ENCODE data around the gene WNT2B. TPM values are rescaled to one million over a fixed set of nuclear protein-coding genes. Genes with fewer than 3 reads are reported as not detected.

WNT2B gene
- total and polyA plus RNA-seq, 9 of the 15 experiments (the other 6 are each of a cell fraction or from before 2014, with no cell fraction given): 0.02 to 0.06 (median 0.04) TPM; not detected in 3

DNA sequence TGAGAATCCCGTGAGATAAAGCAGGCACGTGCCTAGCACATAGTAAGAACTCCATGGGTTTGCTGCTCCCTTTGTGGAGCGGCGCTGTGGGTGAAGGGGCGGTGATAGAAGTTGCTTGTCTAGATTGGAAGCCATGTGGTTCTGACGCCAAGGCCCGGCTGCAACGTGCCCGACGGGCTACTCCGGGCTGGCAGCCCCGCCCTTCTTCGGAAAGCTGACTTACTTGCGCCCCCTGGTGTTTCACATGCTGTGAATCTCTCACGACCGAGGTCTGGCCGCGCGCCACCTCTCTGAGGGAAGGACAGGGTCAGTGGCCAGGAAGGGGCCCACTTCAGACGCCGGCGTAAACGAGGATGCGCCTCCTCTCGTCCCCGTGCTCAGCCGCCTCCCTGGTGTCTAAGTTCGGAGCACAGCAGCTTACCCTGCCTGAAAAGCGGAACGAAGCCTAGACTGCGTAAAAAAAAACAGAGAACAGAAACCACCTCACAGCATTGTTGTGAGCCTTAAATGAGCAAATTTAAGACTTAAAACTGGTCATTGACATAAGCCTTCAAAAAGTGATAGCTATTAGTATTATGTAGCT lies 42.6 kb upstream of the WNT2B start (continued):
- TF ChIP-seq, protein P1, sequence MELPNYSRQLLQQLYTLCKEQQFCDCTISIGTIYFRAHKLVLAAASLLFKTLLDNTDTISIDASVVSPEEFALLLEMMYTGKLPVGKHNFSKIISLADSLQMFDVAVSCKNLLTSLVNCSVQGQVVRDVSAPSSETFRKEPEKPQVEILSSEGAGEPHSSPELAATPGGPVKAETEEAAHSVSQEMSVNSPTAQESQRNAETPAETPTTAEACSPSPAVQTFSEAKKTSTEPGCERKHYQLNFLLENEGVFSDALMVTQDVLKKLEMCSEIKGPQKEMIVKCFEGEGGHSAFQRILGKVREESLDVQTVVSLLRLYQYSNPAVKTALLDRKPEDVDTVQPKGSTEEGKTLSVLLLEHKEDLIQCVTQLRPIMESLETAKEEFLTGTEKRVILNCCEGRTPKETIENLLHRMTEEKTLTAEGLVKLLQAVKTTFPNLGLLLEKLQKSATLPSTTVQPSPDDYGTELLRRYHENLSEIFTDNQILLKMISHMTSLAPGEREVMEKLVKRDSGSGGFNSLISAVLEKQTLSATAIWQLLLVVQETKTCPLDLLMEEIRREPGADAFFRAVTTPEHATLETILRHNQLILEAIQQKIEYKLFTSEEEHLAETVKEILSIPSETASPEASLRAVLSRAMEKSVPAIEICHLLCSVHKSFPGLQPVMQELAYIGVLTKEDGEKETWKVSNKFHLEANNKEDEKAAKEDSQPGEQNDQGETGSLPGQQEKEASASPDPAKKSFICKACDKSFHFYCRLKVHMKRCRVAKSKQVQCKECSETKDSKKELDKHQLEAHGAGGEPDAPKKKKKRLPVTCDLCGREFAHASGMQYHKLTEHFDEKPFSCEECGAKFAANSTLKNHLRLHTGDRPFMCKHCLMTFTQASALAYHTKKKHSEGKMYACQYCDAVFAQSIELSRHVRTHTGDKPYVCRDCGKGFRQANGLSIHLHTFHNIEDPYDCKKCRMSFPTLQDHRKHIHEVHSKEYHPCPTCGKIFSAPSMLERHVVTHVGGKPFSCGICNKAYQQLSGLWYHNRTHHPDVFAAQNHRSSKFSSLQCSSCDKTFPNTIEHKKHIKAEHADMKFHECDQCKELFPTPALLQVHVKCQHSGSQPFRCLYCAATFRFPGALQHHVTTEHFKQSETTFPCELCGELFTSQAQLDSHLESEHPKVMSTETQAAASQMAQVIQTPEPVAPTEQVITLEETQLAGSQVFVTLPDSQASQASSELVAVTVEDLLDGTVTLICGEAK (IDR thresholded peaks at IDR 0.05): no peak
- TF ChIP-seq, protein P1 (CRISPR knock-in tag; IDR thresholded peaks at IDR 0.05): no peak
- TF ChIP-seq, protein P2, sequence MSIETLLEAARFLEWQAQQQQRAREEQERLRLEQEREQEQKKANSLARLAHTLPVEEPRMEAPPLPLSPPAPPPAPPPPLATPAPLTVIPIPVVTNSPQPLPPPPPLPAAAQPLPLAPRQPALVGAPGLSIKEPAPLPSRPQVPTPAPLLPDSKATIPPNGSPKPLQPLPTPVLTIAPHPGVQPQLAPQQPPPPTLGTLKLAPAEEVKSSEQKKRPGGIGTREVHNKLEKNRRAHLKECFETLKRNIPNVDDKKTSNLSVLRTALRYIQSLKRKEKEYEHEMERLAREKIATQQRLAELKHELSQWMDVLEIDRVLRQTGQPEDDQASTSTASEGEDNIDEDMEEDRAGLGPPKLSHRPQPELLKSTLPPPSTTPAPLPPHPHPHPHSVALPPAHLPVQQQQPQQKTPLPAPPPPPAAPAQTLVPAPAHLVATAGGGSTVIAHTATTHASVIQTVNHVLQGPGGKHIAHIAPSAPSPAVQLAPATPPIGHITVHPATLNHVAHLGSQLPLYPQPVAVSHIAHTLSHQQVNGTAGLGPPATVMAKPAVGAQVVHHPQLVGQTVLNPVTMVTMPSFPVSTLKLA (conservative IDR thresholded peaks at IDR 0.05): peak; percentile 86 to 91
- TF ChIP-seq ZFX (CRISPR knock-in tag; IDR thresholded peaks at IDR 0.05): peak; percentile 59
- TF ChIP-seq NR3C1 (CRISPR knock-in tag; IDR thresholded peaks at IDR 0.05): peak; percentile 85; the same call in 1 of the 2 replicates
- TF ChIP-seq TAF1 (IDR thresholded peaks at IDR 0.05; ENCODE audit: control insufficient read depth, extremely low read depth, insufficient read depth, low read length, severe bottlenecking): no peak
- TF ChIP-seq RB1 (IDR thresholded peaks at IDR 0.05; ENCODE audit: low read depth): peak; percentile 91
- TF ChIP-seq, protein P3, sequence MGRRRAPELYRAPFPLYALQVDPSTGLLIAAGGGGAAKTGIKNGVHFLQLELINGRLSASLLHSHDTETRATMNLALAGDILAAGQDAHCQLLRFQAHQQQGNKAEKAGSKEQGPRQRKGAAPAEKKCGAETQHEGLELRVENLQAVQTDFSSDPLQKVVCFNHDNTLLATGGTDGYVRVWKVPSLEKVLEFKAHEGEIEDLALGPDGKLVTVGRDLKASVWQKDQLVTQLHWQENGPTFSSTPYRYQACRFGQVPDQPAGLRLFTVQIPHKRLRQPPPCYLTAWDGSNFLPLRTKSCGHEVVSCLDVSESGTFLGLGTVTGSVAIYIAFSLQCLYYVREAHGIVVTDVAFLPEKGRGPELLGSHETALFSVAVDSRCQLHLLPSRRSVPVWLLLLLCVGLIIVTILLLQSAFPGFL (CRISPR knock-in tag; IDR thresholded peaks at IDR 0.05): no peak
- TF ChIP-seq, protein P4, sequence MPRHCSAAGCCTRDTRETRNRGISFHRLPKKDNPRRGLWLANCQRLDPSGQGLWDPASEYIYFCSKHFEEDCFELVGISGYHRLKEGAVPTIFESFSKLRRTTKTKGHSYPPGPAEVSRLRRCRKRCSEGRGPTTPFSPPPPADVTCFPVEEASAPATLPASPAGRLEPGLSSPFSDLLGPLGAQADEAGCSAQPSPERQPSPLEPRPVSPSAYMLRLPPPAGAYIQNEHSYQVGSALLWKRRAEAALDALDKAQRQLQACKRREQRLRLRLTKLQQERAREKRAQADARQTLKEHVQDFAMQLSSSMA (CRISPR knock-in tag; IDR thresholded peaks at IDR 0.05): no peak
- TF ChIP-seq TBP (optimal IDR thresholded peaks at IDR 0.05; ENCODE audit: low read depth, low read length): peak; percentile 7
- TF ChIP-seq U2AF1 (optimal IDR thresholded peaks at IDR 0.05; ENCODE audit: low read depth, low read length): no peak
- TF ChIP-seq TOE1 (IDR thresholded peaks at IDR 0.05; ENCODE audit: borderline replicate concordance): peak; percentile 57; the same call in 1 of the 2 replicates
- TF ChIP-seq TOE1 (CRISPR knock-in tag; IDR thresholded peaks at IDR 0.05; ENCODE audit: borderline replicate concordance, low read depth): no peak

Data from K562 (cell line).